GM21390 (cell line): ENCODE data around the gene WDR74.
"Not testable (repeated sequence)": the region's sequence is repeated elsewhere in the genome, so short reads cannot be mapped to it uniquely, and the experiment has no call there.

Source experiments
- ATAC-seq: cut with Tn5 transposase; IDR thresholded peaks from one replicate; pipeline ENCODE4 v1.9.1; 2021; ENCODE audit not compliant: unreplicated experiment

WDR74 gene

DNA sequence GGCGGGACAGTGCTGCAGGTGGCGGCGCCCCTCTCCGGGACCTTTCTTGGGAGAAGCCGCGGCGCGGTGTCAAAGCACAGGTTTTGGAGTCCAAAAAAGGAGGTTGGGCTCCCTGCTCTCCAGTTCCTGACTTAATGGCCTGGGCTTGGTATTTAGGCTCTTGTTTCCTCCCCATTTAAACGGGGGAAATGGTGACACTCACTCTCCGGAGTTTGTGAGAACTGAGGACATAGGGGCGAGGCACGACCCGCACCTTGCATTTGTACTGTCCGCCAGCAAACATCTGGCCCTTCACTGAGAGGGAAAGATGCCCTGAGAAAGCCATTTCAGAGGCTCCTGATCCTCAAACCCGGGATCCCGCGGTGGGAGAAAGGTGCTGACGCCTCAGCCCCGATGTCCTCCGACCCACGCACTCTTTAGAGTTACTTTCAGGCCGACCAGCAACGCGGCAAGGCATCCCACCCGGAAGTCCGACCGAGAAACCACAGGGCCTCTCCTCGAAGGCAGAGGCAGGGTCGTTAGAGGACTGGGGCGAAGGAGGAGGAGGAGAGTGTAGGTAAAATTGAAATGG, 2.9 kb upstream of the WDR74 start:
- no peak for ATAC-seq

DNA sequence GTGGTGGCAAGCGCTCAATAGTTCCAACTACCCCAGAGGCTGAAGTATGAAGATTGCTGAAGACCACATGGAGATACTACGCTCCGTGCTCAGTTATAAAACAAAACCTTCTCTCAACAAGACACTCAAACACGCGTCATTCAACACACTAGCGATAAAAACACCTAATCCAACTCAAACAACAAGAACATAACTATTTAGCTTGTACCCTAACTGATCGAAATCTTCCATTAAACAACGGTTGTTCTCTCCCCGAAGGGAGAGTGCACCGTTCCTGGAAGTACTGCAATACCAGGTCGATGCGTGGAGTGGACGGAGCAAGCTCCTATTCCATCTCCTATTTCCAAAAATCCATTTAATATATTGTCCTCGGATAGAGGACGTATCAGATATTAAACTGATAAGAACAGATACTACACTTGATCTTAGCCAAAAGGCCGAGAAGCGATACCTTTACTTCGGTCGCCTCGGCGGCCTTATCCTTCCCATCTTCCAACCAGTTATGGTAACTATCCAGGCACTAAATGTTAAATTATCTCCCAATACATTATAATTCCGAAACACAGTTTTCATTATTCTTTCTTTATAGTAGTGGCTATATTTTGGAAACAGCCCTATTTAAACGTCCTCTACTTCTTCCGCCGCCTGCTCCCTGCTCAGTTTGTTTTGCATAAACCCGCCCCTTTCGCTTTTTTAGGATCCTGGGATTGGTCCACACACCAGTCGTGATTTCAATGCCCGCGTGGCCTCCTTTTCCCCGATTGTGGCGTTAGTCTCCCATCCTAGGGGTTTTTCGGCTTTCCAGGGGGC, 2.2 kb upstream of the WDR74 start:
- ATAC-seq = peak; percentile 60

DNA sequence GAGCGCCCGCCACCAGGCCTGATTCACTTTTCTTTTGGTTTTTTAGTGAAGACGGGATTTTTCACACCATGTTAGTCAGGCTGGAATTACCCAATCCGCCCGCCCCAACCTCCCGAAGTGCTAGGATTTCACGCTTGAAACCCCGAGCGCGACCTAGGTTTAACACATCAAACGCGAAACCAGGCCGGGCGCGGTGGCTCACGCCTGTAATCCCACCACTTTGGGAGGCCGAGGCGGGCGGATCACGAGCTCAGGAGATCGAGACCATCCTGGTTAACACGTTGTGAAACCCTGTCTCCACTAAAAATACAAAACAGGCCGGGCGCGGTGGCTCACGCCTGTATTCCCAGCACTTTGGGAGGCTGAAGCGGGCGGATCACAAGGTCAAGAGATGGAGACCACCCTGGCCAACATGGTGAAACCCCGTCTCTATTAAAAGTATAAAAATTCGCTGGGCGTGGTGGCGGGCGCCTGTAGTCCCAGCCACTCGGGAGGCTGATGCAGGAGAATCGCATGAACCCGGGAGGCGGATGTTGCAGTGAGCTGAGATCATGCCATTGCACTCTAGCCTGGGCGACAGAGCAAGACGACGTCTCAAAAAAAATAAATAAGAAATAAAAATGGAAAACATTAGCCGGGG, 1.5 kb upstream of the WDR74 start:
- ATAC-seq = not testable (repeated sequence)

DNA sequence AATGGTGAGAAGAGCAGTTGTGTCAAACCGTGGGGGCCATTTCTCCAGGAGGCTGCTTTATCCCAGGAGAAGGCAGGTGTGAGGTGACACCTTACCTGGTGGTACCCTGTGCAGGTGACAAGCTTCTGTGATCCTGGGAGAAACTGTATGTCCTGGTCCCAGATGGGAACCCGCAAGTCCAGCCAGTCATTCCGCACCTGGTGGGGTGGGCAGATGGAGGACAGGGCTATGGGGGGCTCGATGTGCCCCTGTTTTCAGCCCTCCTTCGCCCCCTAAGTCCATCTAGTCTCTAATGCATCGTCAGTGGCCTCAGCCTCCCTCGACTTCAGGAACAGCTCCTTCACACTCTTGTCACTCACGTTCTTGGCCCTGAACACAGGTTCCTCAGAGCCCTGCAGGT, 4.1 kb downstream of the WDR74 start:
- no peak for ATAC-seq

DNA sequence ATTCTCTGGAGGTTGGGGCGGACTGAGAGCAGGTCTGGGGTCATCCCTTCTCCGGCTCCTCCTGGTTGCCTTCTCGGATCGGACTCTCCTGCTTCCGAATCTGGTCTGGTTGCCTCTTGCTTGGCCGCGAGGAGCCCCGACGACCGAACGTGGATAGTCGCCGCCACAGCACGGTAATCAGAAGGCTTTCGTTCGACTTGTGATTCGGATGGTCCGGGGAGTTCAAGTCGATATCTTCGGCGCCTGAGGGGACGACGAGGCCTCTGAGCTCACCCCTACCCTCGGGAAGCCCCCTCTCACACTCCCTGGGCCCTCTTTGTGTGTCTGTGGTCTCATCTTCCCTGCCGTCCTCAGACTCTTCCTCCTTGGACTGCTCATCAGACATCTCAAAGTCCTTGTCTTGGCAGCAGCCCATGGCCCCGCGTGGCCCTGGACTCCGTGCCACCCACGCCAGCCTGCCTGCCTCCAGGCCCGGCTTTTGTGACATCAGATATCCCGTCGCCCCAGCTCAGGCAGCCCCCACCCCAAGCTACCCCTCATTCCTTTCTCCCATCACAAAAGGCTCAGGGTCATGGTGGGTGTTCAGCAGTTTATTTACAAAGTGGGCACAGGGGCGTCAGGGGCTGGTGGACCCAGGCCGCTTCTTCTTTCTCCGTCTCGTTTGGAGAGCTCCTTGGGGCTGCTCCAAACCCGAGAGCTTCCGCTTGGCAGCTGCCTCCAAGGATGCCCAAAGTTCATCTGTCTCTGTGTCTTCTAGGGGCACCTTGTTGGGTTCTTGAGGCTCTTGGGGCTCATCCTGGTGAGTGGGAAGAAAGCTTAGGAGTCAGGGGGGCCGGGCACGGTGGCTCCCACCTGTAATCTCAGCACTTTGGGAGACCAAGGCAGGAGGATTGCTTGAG, 6.8 kb downstream of the WDR74 start, which contains the start of gene TEX54:
Gene TEX54 (minus strand): TSS at position 506 of the 899 bp plus-strand sequence.
- peak; percentile 5 for ATAC-seq

DNA sequence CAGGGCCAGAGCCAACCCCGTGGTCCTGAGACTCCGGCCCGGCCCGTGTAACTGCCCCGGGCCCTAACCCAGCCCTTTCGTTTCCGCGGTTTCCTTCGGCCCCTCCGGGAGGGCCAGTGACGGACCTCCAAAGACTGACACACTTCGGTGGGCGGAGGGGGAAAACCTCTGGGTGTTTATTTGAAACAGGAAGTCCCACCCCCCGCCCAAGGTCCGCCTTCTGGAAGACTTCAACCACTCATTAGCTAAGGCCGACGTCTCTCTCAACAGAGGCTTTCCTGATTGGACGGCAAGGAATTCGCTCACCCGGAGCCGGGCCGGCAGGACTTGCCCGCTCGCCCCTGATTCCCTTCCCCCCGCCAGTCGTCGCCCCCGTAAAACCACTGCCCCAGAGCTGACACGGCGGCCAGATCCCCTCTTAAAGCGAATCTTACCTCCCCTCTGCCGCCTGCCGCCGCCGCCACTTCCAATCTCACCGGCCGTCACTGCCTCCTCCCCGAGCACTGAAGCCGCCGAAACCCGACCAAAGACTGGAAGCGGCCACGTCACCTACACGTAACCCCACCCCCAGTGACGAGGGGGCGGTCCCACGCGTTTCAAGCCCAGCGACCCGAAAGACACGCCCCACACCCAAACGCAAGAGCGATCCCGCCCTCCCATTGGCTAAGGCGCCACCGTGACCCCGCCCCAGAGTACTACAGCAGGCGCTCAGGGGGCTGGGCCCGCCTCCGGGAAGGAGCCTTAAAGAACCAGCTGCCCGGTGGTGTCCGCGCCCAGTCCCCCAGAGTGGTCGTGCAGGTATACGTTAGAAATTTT, 7.7 kb downstream of the WDR74 start, which contains the start of gene STX5:
Gene STX5 (minus strand): TSS at position 532 of the 816 bp plus-strand sequence. CDS start 808 bp downstream, outside the sequence.
- ATAC-seq = peak; percentile 73

DNA sequence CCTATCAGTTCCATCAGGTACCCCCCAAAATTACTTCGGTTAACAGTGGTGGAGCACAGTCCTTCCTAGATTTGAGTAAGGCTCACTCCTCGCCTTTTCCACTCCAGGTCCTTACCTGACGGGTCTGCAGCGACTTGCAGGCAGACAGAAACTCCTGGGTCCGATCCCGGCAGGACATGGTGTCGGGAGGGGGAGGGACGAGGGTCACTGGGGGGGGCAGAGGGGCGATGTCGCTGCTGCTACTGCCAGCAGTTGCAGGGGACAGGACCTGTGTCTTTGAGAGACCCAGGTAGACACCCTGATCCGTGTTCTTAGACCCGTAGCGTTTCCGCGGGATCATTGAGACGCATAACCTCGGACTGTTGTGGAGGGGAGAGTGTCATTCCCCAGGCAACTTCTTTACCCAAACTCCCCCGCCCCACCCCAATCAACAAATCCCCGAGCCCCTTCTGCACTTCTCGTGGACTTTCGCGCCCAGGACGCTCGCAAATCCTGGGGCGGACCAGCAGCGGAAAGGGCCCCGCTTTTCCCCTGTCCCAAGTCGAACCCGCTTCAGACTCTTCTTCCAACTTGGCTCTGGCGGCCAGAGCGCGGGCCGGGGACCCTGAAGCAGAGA, 8.4 kb downstream of the WDR74 start:
- no peak for ATAC-seq

DNA sequence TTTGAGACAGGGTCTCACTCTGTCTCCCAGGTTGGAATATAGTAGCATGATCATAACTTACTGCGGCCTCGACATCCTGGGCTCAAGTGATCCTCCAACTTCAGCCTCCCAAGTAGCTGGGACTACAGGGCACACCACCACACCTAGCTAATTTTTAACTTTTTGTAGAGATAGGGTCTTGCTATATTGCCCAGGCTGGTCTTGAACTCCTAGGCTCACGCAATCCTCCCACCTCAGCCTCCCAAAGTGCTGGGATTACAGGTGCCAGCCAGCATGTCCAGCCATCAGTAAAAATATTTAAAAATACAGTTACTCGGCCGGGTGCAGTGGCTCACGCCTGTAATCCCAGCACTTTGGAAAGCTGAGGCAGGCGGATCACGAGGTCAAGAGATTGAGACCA, 11.3 kb downstream of the WDR74 start:
- ATAC-seq = not testable (repeated sequence)

DNA sequence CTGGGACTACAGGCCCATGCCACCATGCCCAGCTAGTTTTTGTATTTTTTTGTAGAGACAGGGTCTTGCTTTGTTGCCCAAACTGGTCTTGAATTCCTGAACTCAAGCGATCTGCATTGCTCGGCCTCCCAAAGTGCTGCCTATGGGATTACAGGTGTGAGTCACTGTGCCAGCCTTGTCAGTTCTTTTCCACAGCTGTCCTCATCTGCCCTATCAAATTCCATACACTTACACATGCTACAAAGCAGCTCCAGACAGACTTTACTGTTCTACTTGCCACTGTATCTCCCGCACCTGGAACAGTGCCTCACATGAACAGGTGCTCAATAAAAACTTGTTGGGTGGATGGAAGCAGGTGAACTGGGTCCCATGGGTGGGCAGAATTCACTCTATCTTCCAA, 15.7 kb downstream of the WDR74 start:
- ATAC-seq = no peak

DNA sequence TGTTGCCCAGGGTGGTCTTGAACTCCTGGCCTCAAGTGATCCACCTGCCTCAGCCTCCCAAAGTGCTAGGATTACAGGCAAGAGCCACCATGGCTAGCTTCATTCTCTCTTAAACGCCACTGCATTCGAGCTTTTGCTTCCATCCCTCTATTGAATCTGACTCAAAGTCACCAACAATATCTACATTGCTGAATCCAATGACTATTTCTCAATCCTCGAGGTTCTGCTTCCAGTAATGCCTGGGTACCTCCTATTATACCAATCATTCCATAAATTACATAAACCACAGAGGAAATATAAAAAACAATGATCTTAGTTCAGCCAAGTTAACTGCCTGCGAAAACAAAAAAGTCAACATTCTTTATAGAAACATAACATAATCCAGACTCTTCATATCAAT, 22.3 kb downstream of the WDR74 start:
- no peak for ATAC-seq

DNA sequence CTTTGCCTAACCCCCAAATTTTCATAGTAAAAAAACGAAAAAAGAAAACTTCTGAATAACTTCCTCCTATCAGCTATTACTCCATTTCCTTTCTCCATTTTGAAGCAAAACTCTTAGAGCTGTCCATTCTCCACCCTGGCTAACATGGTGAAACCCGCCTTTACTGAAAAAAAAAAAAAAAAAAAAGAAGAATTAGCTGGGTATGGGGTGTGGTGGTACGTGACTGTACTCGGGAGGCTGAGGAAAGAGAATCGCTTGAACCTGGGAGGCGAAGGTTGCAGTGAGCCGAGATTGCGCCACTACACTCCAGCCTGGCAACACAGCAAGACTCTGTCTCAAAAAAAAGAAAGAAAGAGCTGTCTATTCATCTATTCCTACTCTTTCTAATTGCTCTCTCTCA, 22.8 kb downstream of the WDR74 start:
- ATAC-seq = no peak

DNA sequence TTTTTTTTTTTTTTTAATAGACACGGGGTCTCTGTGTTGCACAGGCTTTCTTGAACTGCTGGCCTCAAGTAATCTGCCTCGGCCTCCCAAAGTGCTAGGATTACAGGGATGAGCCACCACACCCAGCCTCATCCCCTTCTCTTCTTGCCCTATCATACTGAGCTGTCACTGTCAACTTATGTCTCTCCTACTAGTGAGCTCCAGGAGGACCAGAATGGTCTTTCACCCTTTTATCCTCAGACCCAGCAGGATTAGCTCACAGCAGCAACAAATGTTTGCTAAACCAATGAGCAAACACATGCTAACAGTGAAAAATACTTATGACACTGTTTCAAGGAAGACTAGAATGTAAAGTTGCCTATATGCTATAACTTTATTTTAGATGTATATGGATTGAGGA, 27.7 kb downstream of the WDR74 start:
- ATAC-seq = no peak

DNA sequence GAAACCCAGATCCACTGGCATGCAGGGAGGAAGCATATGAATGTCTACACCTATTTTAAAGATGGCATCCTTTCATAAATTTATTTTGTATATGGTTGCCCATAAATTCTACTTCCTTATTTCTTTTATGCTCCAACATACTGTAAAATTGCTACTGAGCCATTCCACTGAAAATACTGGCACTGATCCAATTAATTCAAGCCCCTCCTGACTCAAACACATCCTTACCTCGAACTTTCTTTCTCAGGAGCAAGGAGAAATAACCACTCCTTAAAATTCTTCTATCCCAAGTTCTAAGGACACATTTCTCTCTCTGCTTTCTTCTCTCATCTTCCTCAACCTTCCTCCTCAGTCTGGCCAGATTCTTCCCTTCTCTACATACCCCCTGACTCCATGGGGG, 28.6 kb downstream of the WDR74 start:
- no peak for ATAC-seq

DNA sequence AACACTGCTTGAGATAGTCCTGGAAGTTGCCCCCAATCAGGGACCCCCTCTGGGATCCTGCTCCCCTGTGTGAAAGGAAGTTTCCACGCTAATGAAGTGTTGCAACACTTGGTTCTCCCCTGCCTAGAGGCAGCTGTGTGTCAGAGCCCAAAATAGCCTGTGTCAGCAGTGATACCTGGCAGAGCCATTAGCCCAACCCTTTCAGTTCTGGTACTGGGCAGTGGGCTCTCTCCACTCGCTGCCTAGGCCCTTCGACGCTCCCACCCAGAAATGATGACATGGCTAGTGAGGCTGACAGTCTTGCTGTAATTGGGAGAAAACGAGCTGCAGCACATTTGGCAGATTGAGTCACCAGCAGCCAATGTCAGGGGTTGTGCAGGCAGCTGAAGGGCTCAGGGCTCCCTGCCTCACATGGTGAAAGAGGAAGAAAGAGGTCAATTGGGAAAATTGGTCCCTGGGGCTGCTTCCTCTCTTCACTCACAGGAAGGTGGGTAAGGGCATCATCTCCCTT, 32.7 kb downstream of the WDR74 start:
- no peak for ATAC-seq

DNA sequence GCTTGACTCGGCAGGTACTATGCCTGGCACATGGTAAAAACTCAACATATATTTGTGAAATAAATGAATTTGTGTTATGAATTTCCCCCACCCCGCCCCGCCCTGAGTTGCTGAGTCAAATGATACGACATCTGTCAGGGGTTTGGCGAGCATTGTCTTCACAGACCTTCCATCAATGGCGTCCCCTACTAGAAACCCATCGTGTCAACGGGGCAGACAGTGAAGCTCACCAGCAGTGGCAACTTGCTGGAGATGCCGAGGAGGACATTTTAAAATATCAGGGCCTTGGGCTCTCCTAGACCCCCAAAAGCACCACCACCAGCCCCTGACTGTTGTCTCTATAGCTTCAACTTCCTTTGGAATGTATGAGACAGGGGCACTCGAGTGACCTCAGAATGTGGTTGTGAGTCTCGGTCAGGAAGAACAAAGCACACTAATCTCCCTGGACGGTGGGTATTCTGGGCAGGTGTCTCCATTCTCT, 33.4 kb downstream of the WDR74 start:
- no peak for ATAC-seq

DNA sequence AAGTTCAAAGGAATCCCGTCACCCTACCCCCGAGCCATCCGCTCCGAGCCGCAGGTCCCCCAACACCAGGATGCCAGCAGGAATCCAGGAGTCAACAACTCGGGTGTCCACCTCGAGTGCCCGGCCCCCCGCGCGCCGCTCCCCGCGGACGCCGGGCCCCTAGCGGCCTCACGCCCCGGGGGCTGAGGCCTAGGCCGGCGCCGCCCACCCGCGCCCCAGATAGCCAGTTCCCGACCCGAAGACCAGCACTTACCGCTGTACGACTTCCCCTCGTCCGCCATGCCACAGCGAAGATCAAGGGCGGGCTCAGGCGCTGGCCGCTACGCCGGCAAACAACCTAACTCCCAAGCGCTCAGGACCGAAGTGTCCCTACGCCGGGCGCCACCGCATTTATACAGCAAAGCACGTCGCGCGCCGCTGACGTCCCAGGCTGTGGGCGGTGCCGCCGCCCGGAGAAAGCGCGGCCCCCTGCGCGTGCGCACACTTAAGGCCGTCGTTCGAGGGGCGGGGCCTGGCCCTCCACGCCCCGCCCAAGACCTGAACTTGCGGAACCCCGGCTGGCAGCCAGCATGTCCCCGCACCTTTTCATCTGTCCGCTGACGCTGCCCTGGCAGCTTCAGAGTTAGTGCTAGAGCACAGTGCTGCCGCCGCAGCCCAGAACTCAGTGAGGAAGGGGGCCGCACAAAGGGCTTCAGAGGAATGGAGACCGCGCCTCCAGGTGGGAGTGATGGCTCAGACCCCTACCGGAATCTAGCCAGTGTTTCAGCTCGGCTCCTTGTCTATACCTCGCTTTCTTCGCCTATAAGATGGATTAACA, 34.1 kb downstream of the WDR74 start, which contains the start of gene NXF1:
Gene NXF1 (minus strand): TSS at position 365 of the 817 bp plus-strand sequence. CDS start 84 bp downstream, at position 281.
- peak; percentile 80 for ATAC-seq

DNA sequence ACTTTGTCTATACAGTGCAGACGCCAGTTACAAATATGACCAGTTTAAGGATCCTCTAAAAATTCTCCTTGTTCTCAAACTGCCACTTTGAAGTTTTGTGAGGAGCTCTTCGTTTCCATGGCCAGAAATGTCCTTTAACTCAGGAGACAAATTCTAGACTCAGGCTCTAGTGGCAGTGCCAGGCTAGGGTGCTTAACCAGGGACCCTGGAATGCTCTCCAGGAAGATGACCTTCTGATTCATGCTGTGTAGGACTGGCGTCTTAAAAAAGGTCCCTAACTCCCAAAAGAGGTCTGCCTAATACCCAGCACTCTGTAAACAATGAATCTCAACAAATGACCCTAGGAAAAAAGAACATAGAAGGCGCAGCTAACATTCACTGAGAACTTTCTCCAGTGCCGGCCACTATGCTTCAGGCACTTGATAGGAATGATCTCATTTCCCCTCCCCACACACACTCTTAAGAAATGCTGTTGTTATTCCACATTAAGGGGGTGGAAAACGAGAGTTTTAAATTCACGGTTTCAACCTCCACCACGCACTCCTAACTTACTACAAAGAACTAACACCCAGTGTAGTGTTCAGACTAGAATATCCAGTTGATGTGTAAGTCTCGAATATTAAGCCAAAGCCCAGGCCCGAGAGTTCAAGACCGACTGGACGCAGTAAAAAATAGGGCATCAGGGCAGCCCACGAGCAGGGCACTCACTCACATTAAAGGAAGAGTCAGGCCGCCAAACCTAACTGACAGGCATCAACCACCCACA, 34.9 kb downstream of the WDR74 start:
- peak; percentile 15 for ATAC-seq

DNA sequence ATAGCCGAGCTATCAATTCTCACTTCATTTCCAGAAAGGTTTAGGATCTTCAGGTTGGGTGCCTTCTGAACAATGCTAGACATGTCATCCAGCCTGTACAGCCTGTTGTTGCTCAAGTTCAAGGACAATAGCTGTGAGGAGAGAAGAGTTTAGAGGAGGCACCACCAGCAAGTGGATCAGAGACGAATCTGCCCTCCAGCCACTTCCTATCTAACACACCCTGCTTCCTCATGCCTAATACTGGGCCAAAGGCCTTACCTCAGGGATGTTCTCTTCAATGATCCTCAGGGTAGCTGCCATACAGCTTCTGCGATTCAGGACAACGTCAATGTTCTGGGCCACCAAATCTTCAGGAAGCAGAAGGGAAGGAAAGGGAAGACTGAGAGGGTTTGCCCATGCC, 38.3 kb downstream of the WDR74 start:
- no peak for ATAC-seq
